Measurements from ENCODE around the gene GOLGA8B.

GOLGA8B gene

DNA sequence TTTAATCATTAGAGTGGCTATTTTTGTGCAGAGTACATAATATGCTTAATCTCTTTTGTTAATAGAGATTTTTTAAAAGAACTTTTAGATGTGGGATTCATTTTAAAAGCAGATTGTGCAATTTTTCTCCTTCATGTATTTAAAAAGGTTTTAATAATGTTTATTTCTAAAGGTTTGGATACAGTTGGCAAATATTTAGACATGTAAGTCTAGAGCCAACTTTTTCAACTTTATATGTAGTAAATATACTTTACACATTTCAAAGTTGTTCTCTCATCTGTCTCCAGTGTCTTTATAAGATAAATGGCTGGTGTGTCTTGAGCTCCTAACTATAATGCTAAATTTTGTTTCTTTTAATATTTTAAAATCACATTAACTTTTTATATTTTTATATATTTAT is 22.7 kb upstream of the GOLGA8B start:
- DNase-seq, result no peak
- H3K27ac ChIP-seq, result no peak overlapping the region
- H3K27me3 ChIP-seq (replicated peaks), result peaks cover 12% of the 10 kb centered on the region
- TF ChIP-seq, protein P1, sequence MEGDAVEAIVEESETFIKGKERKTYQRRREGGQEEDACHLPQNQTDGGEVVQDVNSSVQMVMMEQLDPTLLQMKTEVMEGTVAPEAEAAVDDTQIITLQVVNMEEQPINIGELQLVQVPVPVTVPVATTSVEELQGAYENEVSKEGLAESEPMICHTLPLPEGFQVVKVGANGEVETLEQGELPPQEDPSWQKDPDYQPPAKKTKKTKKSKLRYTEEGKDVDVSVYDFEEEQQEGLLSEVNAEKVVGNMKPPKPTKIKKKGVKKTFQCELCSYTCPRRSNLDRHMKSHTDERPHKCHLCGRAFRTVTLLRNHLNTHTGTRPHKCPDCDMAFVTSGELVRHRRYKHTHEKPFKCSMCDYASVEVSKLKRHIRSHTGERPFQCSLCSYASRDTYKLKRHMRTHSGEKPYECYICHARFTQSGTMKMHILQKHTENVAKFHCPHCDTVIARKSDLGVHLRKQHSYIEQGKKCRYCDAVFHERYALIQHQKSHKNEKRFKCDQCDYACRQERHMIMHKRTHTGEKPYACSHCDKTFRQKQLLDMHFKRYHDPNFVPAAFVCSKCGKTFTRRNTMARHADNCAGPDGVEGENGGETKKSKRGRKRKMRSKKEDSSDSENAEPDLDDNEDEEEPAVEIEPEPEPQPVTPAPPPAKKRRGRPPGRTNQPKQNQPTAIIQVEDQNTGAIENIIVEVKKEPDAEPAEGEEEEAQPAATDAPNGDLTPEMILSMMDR (IDR thresholded peaks at IDR 0.05; ENCODE audit: low read depth, low read length, missing control alignments), result no peak
- in situ Hi-C loops (cut with HindIII; ENCODE audit: low pct_ligation_motif_present, low sequenced_read_pairs), result no loop called here
- no peak overlapping the region for H3K4me3 ChIP-seq (ENCODE audit: low read depth, low read length)
- no peaks in the 10 kb centered on the region for H3K36me3 ChIP-seq (replicated peaks)

DNA sequence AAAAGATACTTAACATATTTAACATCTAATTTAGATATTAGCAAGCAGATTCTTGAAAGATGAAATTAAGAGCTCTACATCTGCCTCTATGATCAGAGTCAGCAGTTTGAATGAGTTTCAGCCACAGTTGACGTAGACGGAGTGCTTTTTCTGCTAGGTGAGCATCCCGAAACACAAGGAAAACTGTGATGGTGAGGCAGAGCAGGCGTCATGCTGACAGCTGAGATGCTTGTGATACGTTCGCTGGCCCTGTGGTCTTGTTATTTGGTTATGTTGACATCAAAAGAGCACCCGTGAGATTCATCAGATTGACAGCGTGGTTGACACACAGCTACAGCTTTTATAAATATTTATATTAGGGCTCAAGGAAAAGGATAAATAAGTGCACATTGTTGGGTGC is 19.6 kb upstream of the GOLGA8B start:
- in situ Hi-C loops (cut with HindIII; ENCODE audit: low pct_ligation_motif_present, low sequenced_read_pairs), result no loop called here
- H3K27me3 ChIP-seq (replicated peaks), result peaks cover 6% of the 10 kb centered on the region
- TF ChIP-seq, protein P1 (IDR thresholded peaks at IDR 0.05; ENCODE audit: low read depth, low read length, missing control alignments), result no peak
- H3K27ac ChIP-seq, result no peak overlapping the region
- H3K36me3 ChIP-seq (replicated peaks), result no peaks in the 10 kb centered on the region
- no peak for DNase-seq
- H3K4me3 ChIP-seq (ENCODE audit: low read depth, low read length), result no peak overlapping the region

DNA sequence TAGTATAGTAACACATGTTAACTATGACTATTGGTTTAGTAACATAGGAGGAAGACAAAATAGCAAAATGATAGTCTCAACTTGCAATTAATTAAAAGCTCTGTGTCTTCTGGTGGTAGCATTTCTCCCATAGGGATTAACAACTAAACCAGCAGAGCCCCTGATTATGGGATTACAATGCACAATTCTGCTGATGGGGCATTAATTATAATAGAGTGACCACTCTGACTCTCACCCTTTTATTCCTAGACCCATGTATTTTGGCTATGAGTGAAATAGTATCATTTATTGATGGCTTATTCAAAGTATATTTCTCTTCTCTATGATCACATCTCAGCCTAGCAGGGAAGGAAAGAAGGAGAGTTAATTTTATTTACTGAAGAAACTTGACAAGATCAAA is 17.5 kb upstream of the GOLGA8B start:
- Histone ChIP-seq H3K27me3 (replicated peaks) (no peaks in the 10 kb centered on the region), H3K27ac (no peak overlapping the region), H3K36me3 (replicated peaks) (no peaks in the 10 kb centered on the region), H3K4me3 (ENCODE audit: low read depth, low read length) (no peak overlapping the region)
- DNase-seq, result no peak
- TF ChIP-seq, protein P1 (IDR thresholded peaks at IDR 0.05; ENCODE audit: low read depth, low read length, missing control alignments), result no peak
- in situ Hi-C loops (cut with HindIII; ENCODE audit: low pct_ligation_motif_present, low sequenced_read_pairs), result no loop called here

DNA sequence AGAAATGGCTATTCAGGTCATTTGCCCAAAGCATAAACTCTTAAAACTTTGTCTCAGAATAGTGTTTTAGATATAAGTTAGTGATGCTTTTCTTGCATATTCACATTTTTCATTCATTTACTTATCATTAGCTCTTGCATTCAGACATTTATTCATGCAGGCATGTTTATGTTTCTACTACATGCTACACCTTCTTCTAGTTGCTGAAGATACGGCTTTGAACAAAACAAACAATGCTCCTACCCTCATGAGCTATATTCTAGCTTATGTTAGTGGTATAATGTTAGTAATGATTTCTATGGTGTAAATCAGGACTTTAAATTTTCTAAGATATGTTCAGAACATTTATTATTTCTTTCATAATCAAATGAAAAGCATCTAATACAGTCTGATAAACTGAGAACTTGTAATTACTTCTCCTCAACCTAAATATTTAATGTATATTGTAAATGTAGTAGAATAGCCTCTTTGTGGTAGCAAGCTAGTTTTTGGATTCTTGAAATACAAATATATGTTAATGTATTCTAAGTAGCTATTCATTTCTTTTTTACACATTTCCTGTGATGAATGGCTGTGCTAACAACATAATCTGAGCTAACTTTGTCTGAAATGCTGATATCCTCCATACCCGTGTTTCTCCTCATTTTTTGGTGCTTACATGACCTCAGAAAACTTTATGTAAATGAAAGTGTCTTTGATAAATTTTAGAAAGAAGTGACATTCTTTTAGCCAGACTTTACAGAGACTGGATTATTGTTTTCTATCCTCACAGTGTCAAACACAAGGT is 15.5 kb upstream of the GOLGA8B start:
- no peaks in the 10 kb centered on the region for H3K27me3 ChIP-seq (replicated peaks)
- TF ChIP-seq, protein P1 (IDR thresholded peaks at IDR 0.05; ENCODE audit: low read depth, low read length, missing control alignments), result no peak
- in situ Hi-C loops (cut with HindIII; ENCODE audit: low pct_ligation_motif_present, low sequenced_read_pairs), result no loop called here
- no peaks in the 10 kb centered on the region for H3K36me3 ChIP-seq (replicated peaks)
- H3K27ac ChIP-seq, result no peak overlapping the region
- DNase-seq, result no peak
- H3K4me3 ChIP-seq (ENCODE audit: low read depth, low read length), result no peak overlapping the region

DNA sequence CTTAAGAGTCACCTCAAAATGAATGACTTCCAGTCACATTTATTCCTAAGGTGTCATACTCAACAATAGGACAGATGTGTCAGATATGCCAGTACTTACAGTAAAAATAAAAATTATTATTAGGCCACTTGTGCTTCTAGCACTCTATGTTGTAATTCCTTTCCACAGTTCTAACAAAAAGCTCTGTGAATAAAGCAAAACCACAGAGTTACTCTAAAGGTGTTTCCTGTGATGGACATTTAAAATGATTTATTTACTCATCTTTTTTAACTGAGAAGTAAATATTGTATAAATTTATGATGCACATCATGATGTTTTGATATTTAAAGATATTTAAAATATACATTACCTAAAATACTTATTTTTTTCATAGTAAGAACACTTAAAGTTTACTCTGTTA is 13.9 kb upstream of the GOLGA8B start:
- TF ChIP-seq, protein P1 (IDR thresholded peaks at IDR 0.05; ENCODE audit: low read depth, low read length, missing control alignments), result no peak
- in situ Hi-C loops (cut with HindIII; ENCODE audit: low pct_ligation_motif_present, low sequenced_read_pairs), result no loop called here
- Histone ChIP-seq H3K27me3 (replicated peaks) (no peaks in the 10 kb centered on the region), H3K36me3 (replicated peaks) (no peaks in the 10 kb centered on the region), H3K27ac (no peak overlapping the region), H3K4me3 (ENCODE audit: low read depth, low read length) (no peak overlapping the region)
- no peak for DNase-seq

DNA sequence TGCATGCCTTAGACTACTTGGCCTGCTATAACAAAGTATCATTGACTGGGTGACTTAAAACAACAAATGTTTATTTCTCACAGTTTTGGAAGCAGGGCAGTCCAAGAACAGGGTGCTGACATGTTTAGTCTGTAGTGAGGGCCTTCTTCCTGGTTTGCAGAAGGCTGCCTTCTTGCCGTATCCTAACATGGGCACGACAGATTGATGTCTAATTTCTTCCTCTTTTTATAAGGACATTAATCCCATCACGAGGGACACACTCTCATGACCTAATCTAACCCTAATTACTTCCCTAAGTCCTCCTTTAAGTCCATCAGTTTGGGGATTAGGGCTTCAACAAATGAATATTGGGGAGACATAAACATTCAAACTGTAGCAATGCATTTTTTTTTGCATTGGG is 10.9 kb upstream of the GOLGA8B start:
- H3K36me3 ChIP-seq (replicated peaks), result no peaks in the 10 kb centered on the region
- in situ Hi-C loops (cut with HindIII; ENCODE audit: low pct_ligation_motif_present, low sequenced_read_pairs), result no loop called here
- H3K27me3 ChIP-seq (replicated peaks), result no peaks in the 10 kb centered on the region
- DNase-seq, result no peak
- TF ChIP-seq, protein P1 (IDR thresholded peaks at IDR 0.05; ENCODE audit: low read depth, low read length, missing control alignments), result no peak
- H3K27ac ChIP-seq, result no peak overlapping the region
- H3K4me3 ChIP-seq (ENCODE audit: low read depth, low read length), result no peak overlapping the region

All from brain microvascular endothelial cell (primary cell).